WTC11 (cell line): ENCODE measurements around the gene ACSF3.

Source experiments
- CTCF ChIP-seq: fragments of 200-600 bp; IDR thresholded peaks from 2 replicates; pipeline ENCODE4 v1.8.0; 2022; ENCODE audit warnings: antibody characterized with exemption
- ELF4 ChIP-seq: sonication (generic); formaldehyde crosslinking; IDR thresholded peaks from 2 replicates; pipeline ENCODE4 v1.8.1; 2022; ENCODE audit warnings: low read depth, mild to moderate bottlenecking, moderate library complexity, missing genetic modification reagents
- NFYB ChIP-seq: sonication (generic); formaldehyde crosslinking; conservative IDR thresholded peaks from 2 replicates; pipeline ENCODE4 v1.8.0; 2022; ENCODE audit warnings: low read depth, missing genetic modification reagents
- TF ChIP-seq, protein P1 (sequence below): sonication (generic); formaldehyde crosslinking; IDR thresholded peaks from 2 replicates; pipeline ENCODE4 v1.8.1; 2023; ENCODE audit warnings: mild to moderate bottlenecking, missing genetic modification reagents
- TF ChIP-seq, protein P2 (sequence below): sonication (generic); formaldehyde crosslinking; conservative IDR thresholded peaks from 2 replicates; pipeline ENCODE4 v1.8.1; 2022; ENCODE audit warnings: mild to moderate bottlenecking, missing genetic modification reagents

DNA sequence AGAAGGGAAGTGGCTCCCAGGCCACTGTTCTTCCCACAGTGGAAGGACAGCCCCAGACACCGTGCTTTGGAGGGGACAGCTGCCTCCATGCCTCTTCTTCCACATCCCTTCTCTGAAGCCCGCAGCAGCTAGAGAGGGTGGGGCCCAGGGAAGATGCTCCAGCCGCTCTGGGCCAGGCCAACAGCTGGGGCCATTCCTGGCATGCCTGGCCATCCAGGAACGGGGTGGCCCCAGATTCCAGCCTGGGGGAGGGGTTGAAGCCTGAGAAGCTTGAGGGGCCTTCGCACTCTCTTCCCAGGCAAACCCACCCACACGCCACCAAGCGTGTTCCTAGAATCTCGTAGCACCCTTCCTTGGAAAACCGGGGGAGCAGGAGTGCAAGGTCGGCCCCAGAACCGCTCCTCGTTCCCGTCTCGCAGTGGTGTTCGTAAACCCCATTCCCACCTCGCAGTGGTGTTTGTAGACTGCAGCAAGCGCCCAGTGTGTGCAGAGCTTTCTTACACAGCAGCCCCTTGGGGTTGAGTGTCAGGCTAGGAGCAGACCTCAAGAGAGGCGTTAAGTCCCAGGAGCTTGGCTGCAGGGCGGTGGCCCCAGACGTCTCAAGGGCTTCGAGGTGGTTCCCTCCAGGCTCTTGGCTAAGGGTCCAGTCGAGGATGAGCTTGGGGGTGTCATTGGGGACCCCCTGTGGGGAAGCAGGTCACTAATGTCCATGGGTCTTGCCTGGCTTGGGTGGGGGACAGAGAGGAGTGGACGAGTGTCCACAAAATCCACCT lies 80.6 kb downstream of the ACSF3 start:
- TF ChIP-seq, protein P1, sequence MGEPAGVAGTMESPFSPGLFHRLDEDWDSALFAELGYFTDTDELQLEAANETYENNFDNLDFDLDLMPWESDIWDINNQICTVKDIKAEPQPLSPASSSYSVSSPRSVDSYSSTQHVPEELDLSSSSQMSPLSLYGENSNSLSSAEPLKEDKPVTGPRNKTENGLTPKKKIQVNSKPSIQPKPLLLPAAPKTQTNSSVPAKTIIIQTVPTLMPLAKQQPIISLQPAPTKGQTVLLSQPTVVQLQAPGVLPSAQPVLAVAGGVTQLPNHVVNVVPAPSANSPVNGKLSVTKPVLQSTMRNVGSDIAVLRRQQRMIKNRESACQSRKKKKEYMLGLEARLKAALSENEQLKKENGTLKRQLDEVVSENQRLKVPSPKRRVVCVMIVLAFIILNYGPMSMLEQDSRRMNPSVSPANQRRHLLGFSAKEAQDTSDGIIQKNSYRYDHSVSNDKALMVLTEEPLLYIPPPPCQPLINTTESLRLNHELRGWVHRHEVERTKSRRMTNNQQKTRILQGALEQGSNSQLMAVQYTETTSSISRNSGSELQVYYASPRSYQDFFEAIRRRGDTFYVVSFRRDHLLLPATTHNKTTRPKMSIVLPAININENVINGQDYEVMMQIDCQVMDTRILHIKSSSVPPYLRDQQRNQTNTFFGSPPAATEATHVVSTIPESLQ (CRISPR knock-in tag), result no peak
- no peak for TF ChIP-seq CTCF
- no peak for TF ChIP-seq NFYB (CRISPR knock-in tag)
- TF ChIP-seq, protein P2, sequence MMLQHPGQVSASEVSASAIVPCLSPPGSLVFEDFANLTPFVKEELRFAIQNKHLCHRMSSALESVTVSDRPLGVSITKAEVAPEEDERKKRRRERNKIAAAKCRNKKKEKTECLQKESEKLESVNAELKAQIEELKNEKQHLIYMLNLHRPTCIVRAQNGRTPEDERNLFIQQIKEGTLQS (CRISPR knock-in tag), result no peak
- no peak for TF ChIP-seq ELF4 (CRISPR knock-in tag)
